ENCODE data around the gene PSMD12.
A peak's percentile ranks its signal among the peaks of the same experiment; 100 is the strongest.
"Not testable (repeated sequence)": the region's sequence is repeated elsewhere in the genome, so short reads cannot be mapped to it uniquely, and the experiment has no call there.

Gene PSMD12

DNA sequence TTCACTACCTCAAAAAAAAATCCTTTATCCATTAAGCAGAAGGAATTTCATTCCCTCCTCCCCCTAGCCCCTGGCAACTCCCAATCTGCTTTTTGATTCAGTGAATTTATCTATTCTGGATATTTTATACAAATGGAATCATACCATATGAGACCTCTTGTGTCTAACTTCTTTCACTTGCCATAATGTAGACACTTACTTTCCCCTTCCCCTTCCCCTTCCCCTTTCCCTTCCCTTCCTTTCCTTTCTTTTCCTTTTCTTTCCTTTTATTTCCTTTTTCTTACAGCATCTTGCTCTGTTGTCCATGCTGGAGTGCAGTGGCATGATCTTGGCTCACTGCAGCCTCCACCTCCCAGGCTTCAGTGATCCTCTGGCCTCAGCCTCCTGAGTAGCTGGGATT lies 50.5 kb downstream of the PSMD12 start:
- no peak overlapping the region for H3K9ac ChIP-seq (ENCODE audit: low read depth in 1 of 2, low read length in 2 of 2)
- no peaks in the 10 kb centered on the region for H3K9me3 ChIP-seq (ENCODE audit: control insufficient read depth in 1 of 2, low read length in 2 of 2)
- no peak overlapping the region for H3K4me3 ChIP-seq (ENCODE audit: low read depth in 1 of 2, low read length in 2 of 2)
- H3K27ac ChIP-seq (ENCODE audit: low read depth, low read length), result no peak overlapping the region
- H3K27me3 ChIP-seq (ENCODE audit: control insufficient read depth in 1 of 2, insufficient read depth in 2 of 2, low read length in 2 of 2), result no peaks in the 10 kb centered on the region
- H3K4me1 ChIP-seq (ENCODE audit: control insufficient read depth in 1 of 2, insufficient read depth in 2 of 2, low read length in 2 of 2), result no peaks in the 10 kb centered on the region
- no peaks in the 10 kb centered on the region for H3K36me3 ChIP-seq (ENCODE audit: control insufficient read depth in 1 of 2, insufficient read depth in 2 of 2, low read length in 2 of 2)

DNA sequence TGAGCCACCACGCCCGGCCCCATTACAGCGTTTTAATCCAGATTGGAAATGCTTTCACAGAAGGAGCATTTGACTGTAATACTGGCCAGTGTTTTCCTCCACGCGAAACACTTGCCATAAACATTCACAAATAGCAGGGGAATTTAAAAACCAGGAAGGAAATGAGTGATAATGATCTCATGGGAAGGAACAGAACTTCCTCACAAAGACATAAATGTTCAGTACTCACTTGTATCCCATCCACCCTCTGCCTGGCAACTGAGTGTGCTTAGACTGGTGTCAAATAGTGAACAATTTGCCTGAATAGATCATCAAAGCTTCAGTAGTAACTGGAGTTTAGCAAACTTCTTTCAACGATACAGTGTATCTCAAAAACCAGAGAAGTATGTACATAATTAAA lies 54.1 kb downstream of the PSMD12 start:
- no peaks in the 10 kb centered on the region for H3K9me3 ChIP-seq (ENCODE audit: control insufficient read depth in 1 of 2, low read length in 2 of 2)
- no peaks in the 10 kb centered on the region for H3K36me3 ChIP-seq (ENCODE audit: control insufficient read depth in 1 of 2, insufficient read depth in 2 of 2, low read length in 2 of 2)
- H3K27ac ChIP-seq (ENCODE audit: low read depth, low read length), result no peak overlapping the region
- no peak overlapping the region for H3K4me3 ChIP-seq (ENCODE audit: low read depth in 1 of 2, low read length in 2 of 2)
- H3K27me3 ChIP-seq (ENCODE audit: control insufficient read depth in 1 of 2, insufficient read depth in 2 of 2, low read length in 2 of 2), result no peaks in the 10 kb centered on the region
- no peaks in the 10 kb centered on the region for H3K4me1 ChIP-seq (ENCODE audit: control insufficient read depth in 1 of 2, insufficient read depth in 2 of 2, low read length in 2 of 2)
- no peak overlapping the region for H3K9ac ChIP-seq (ENCODE audit: low read depth in 1 of 2, low read length in 2 of 2)

DNA sequence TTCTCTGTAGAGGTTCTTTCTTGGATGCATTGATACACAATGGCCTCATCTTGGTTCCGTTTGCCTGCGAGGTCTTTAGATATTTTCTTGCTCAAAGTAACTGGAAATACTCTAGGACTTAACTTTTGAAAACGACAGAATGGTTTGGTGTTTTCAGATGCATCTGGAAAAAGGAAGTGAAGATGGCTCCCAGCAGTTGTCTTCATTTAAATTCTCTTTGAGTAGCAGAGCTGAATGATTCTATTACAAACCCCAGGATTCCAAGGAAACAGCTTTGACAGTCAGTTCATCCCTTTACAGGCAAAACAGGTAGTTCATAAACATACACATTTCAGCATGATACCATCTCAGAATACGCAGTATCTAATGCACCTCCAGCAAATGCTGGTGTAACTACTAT lies 54.8 kb downstream of the PSMD12 start:
- Histone ChIP-seq H3K27ac (ENCODE audit: low read depth, low read length) (no peak overlapping the region), H3K27me3 (ENCODE audit: control insufficient read depth in 1 of 2, insufficient read depth in 2 of 2, low read length in 2 of 2) (no peaks in the 10 kb centered on the region), H3K36me3 (ENCODE audit: control insufficient read depth in 1 of 2, insufficient read depth in 2 of 2, low read length in 2 of 2) (no peaks in the 10 kb centered on the region), H3K9ac (ENCODE audit: low read depth in 1 of 2, low read length in 2 of 2) (no peak overlapping the region), H3K4me3 (ENCODE audit: low read depth in 1 of 2, low read length in 2 of 2) (no peak overlapping the region), H3K4me1 (ENCODE audit: control insufficient read depth in 1 of 2, insufficient read depth in 2 of 2, low read length in 2 of 2) (no peaks in the 10 kb centered on the region), H3K9me3 (ENCODE audit: control insufficient read depth in 1 of 2, low read length in 2 of 2) (no peaks in the 10 kb centered on the region)

DNA sequence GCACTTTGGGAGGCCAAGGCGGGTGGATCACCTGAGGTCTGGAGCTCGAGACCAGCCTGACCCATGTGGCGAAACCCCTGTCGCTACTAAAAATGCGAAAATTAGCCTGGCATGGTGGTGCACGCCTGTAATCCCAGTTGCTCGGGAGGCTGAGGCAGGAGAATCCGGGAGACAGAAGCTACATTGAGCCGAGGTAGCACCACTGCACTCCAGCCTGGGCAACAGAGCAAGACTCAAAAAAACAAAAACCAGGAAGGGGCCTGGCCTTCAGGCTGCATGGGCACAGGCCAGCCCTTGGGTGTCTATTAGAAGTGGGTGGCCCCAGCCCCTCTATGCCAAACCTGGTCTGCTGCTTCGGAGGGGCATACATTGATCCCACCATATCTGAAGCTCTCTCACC lies 56.0 kb downstream of the PSMD12 start:
- H3K4me3 ChIP-seq (ENCODE audit: low read depth in 1 of 2, low read length in 2 of 2), result no peak overlapping the region
- no peak overlapping the region for H3K27ac ChIP-seq (ENCODE audit: low read depth, low read length)
- no peak overlapping the region for H3K9ac ChIP-seq (ENCODE audit: low read depth in 1 of 2, low read length in 2 of 2)
- H3K27me3 ChIP-seq (ENCODE audit: control insufficient read depth in 1 of 2, insufficient read depth in 2 of 2, low read length in 2 of 2), result no peaks in the 10 kb centered on the region
- H3K4me1 ChIP-seq (ENCODE audit: control insufficient read depth in 1 of 2, insufficient read depth in 2 of 2, low read length in 2 of 2), result no peaks in the 10 kb centered on the region
- H3K9me3 ChIP-seq (ENCODE audit: control insufficient read depth in 1 of 2, low read length in 2 of 2), result no peaks in the 10 kb centered on the region
- no peaks in the 10 kb centered on the region for H3K36me3 ChIP-seq (ENCODE audit: control insufficient read depth in 1 of 2, insufficient read depth in 2 of 2, low read length in 2 of 2)

DNA sequence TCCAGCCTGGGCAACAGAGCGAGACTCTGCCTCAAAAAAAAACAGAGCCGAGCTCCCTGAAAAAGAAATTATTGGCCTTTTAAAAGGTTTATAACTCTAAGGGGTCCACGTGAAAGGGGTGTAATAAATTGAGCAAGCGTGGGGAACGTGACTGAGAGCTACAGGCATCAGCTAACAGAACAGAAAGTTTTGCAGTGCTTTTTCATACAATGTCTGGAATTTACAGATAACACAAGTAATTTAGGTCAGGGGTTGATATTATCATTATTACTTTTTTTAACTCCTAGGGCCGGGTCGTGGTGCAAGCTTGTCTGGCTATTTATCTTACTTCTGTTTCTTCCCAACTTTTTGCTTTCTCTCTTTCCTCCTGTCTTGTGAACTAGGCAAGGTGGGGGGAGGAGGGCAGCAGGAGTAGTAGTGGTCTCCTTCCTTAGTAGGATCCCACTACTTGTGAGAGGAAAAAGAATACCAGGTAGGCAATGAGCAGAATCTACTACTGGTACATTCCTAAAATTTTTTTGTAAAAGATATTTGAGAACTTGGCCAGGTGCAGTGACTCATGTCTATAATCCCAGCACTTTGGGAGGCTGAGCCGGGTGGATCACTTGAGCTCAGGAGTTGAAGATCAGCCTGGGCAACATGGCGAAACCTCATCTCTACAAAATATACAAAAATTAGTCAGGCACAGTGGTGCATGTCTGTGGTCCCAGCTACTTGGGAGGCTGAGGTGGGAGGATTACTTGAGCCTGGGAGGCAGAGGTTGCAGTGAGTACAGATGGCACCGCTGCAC lies 60.7 kb downstream of the PSMD12 start:
- not testable (repeated sequence) for H3K9me3 ChIP-seq (ENCODE audit: control insufficient read depth in 1 of 2, low read length in 2 of 2); H3K36me3 ChIP-seq (ENCODE audit: control insufficient read depth in 1 of 2, insufficient read depth in 2 of 2, low read length in 2 of 2); H3K27me3 ChIP-seq (ENCODE audit: control insufficient read depth in 1 of 2, insufficient read depth in 2 of 2, low read length in 2 of 2); H3K27ac ChIP-seq (ENCODE audit: low read depth, low read length); H3K4me1 ChIP-seq (ENCODE audit: control insufficient read depth in 1 of 2, insufficient read depth in 2 of 2, low read length in 2 of 2); H3K4me3 ChIP-seq (ENCODE audit: low read depth in 1 of 2, low read length in 2 of 2); H3K9ac ChIP-seq (ENCODE audit: low read depth in 1 of 2, low read length in 2 of 2)

DNA sequence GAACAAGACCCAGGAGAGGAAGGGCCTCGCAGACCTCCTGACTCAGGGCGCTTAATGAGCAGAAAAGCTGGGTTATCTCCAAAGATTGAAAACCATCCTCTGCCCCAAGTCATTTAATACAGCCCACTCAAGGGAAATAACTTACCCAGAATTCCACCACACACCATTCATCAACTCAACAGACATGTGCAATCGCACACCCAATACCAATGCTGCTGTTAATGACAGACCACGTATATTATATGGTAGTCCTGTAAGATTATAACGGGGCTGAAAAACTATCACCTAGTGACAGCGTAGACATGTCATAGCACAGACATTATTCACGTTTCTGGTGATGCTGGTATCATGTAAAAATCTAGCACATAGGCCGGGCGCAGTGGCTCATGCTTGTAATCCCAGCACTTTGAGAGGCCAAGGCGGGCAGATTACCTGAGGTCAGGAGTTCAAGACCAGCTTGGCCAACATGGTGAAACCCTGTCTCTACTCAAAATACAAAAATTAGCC lies 68.9 kb downstream of the PSMD12 start:
- no peaks in the 10 kb centered on the region for H3K27me3 ChIP-seq (ENCODE audit: control insufficient read depth in 1 of 2, insufficient read depth in 2 of 2, low read length in 2 of 2)
- H3K36me3 ChIP-seq (ENCODE audit: control insufficient read depth in 1 of 2, insufficient read depth in 2 of 2, low read length in 2 of 2), result no peaks in the 10 kb centered on the region
- no peaks in the 10 kb centered on the region for H3K4me1 ChIP-seq (ENCODE audit: control insufficient read depth in 1 of 2, insufficient read depth in 2 of 2, low read length in 2 of 2)
- no peak overlapping the region for H3K9ac ChIP-seq (ENCODE audit: low read depth in 1 of 2, low read length in 2 of 2)
- no peaks in the 10 kb centered on the region for H3K9me3 ChIP-seq (ENCODE audit: control insufficient read depth in 1 of 2, low read length in 2 of 2)
- H3K4me3 ChIP-seq (ENCODE audit: low read depth in 1 of 2, low read length in 2 of 2), result no peak overlapping the region
- no peak overlapping the region for H3K27ac ChIP-seq (ENCODE audit: low read depth, low read length)

DNA sequence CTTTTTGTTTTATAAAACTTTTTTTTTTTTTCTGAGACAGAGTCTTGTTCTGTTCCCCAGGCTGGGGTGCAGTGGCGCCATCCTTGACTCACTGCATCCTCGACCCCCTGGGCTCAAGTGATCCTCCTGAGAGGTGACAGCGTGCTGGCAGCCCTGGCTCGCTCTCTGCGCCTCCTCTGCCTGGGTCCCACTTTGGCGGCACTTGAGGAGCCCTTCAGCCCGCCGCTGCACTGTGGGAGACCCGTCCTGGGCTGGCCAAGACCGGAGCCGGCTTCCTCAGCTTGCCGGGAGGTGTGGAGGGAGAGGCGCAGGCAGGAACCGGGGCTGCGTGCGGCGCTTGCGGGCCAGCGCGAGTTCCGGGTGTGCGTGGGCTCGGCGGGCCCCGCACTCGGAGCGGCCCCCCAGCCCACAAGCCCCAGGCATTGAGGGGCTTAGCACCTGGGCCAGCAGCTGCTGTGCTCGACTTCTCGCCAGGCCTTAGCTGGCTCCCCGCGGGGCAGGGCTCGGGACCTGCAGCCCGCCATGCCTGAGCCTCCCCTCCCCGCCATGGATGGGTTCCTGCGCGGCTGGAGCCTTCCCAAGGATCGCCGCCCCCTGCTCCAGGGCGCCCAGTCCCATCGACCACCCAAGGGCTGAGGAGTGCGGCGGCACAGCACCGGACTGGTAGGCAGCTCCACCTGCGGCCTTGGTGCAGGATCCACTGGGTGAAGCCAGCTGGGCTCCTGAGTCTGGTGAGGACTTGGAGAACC lies 71.8 kb downstream of the PSMD12 start:
- Histone ChIP-seq H3K9me3 (ENCODE audit: control insufficient read depth in 1 of 2, low read length in 2 of 2) (no peaks in the 10 kb centered on the region), H3K4me1 (ENCODE audit: control insufficient read depth in 1 of 2, insufficient read depth in 2 of 2, low read length in 2 of 2) (no peaks in the 10 kb centered on the region), H3K36me3 (ENCODE audit: control insufficient read depth in 1 of 2, insufficient read depth in 2 of 2, low read length in 2 of 2) (no peaks in the 10 kb centered on the region), H3K27ac (ENCODE audit: low read depth, low read length) (no peak overlapping the region), H3K9ac (ENCODE audit: low read depth in 1 of 2, low read length in 2 of 2) (no peak overlapping the region), H3K4me3 (ENCODE audit: low read depth in 1 of 2, low read length in 2 of 2) (no peak overlapping the region), H3K27me3 (ENCODE audit: control insufficient read depth in 1 of 2, insufficient read depth in 2 of 2, low read length in 2 of 2) (no peaks in the 10 kb centered on the region)

DNA sequence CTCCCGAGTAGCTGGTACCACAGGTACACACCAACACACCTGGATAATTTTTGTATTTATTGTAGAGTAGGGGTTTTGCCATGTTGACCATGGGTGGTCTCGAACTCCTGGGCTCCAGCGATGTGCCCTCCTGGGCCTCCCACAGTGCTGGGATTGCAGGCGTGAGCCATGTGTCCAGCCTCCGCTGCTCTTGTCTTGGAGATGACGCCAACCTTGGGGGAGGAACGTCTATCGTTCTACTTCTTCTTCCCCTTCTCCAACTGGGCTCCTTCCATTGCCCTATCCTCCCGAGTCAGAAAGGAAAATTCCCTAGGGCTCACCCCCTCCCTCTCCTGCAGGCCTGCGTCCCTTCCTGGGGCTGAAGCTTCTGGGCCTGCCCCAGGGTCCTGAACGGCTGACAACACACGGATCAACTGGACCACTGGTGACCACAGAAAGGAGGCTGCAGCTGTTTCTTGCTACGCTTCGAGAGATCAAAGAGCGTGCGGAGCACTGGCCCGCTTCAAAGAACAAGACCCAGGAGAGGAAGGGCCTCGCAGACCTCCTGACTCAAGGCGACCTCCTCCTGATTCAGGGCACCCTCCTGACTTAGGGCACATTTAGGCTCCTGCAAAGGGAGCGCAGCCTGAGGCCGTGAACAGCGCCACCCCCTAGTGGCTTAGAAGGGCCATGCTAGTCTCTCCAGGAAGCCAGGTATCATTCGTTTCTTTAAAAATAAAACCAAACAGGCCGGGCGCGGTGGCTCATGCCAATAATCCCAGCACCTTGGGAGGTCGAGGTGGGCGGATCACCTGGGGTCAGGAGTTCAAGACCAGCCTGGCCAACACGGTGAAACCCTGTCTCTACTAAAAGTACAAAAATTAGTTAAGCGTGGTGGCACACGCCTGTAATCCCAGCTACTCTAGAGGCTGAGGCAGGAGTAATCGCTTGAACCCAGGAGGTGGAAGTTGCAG lies 72.8 kb downstream of the PSMD12 start:
- Histone ChIP-seq H3K9ac (ENCODE audit: low read depth in 1 of 2, low read length in 2 of 2) (no peak overlapping the region), H3K4me1 (ENCODE audit: control insufficient read depth in 1 of 2, insufficient read depth in 2 of 2, low read length in 2 of 2) (no peaks in the 10 kb centered on the region), H3K27me3 (ENCODE audit: control insufficient read depth in 1 of 2, insufficient read depth in 2 of 2, low read length in 2 of 2) (no peaks in the 10 kb centered on the region), H3K27ac (ENCODE audit: low read depth, low read length) (no peak overlapping the region), H3K4me3 (ENCODE audit: low read depth in 1 of 2, low read length in 2 of 2) (peak overlapping the region in 1 of 2 donors; percentile 45), H3K9me3 (ENCODE audit: control insufficient read depth in 1 of 2, low read length in 2 of 2) (no peaks in the 10 kb centered on the region), H3K36me3 (ENCODE audit: control insufficient read depth in 1 of 2, insufficient read depth in 2 of 2, low read length in 2 of 2) (no peaks in the 10 kb centered on the region)

DNA sequence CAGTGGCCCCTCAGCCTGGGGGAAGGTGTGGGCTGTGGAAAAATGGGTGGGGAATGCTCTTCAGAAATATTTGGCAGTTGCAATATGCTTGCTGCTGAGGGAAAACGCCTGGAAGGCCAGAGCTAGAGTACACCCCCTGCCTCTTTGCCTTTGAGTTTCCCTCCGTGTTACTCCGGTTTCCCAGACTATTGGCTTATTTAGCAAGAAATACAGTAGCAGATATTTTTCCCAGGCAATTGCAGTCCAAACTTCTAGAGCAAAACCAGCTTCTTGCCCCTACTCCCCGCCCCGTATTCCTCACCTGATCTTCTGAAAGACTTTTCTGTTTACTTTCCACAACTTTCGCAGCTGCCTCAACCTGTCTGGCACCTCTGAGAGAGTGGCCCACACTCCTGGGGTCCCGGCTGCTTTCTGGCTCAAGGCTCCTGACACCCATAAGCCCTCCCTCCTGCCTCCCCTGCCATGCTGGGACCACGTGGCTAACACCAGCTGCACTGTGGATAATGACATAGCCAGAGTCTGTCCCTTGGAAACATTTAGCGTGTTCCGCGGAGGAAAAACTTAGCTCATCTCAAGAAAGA lies 75.6 kb downstream of the PSMD12 start:
- H3K36me3 ChIP-seq (ENCODE audit: control insufficient read depth in 1 of 2, insufficient read depth in 2 of 2, low read length in 2 of 2), result no peaks in the 10 kb centered on the region
- no peaks in the 10 kb centered on the region for H3K9me3 ChIP-seq (ENCODE audit: control insufficient read depth in 1 of 2, low read length in 2 of 2)
- no peaks in the 10 kb centered on the region for H3K4me1 ChIP-seq (ENCODE audit: control insufficient read depth in 1 of 2, insufficient read depth in 2 of 2, low read length in 2 of 2)
- no peak overlapping the region for H3K9ac ChIP-seq (ENCODE audit: low read depth in 1 of 2, low read length in 2 of 2)
- H3K27me3 ChIP-seq (ENCODE audit: control insufficient read depth in 1 of 2, insufficient read depth in 2 of 2, low read length in 2 of 2), result no peaks in the 10 kb centered on the region
- H3K4me3 ChIP-seq (ENCODE audit: low read depth in 1 of 2, low read length in 2 of 2), result no peak overlapping the region
- no peak overlapping the region for H3K27ac ChIP-seq (ENCODE audit: low read depth, low read length)
